ENCODE results near the gene CD2BP2. TPM values are rescaled to one million over a fixed set of nuclear protein-coding genes. Genes with fewer than 3 reads are reported as not detected.
"Not testable (repeated sequence)": the region's sequence is repeated elsewhere in the genome, so short reads cannot be mapped to it uniquely, and the experiment has no call there.

Gene CD2BP2
- total RNA-seq: 29.8 TPM

- peak; percentile 99 for DNase-seq
Observed at GRCh38 chr16:30355144-30355953, at the start of gene CD2BP2. TSS of gene CD2BP2 (minus strand) at chr16:30355308. CDS start at chr16:30354681, 627 bp downstream.

GRCh38 chr16:30401768-30402425 lies 46.8 kb upstream of the CD2BP2 start:
- DNase-seq: no peak

DNA sequence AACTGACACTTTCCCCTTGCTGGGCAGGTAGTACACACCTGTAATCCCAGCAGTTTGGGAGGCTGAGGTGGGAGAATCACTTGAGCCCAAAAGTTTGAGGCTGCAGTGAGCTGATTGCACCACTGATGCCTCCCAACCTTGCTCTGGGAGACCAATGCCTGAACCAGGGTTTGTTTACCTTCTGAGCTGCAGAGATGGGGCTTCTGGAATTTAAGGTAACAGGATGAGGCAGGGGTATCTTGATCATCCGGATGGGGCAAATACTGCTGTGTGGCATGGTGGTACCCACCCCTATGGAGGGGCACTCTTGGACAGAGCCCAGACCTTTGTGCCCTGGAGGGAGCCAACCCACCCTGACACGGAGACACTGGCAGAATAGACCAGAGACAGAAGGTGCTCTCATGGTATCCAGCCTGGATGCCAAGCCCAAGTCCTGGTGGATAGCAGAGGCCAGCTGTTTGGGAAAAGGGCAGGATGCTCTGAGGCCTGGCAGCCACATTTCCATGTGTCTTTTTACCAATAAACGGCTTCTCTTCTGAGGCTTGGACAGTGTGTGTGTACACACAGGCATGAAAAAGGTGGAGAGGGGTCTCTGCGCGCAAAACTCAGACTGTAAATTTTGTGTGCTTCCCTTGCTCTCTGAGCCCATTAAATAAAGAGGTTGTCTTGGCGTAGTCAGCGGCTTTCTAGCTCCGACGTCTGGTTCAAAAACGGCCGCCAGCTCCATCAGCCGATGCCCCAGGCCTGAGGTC lies 44.5 kb upstream of the CD2BP2 start:
- no peak for DNase-seq

DNA sequence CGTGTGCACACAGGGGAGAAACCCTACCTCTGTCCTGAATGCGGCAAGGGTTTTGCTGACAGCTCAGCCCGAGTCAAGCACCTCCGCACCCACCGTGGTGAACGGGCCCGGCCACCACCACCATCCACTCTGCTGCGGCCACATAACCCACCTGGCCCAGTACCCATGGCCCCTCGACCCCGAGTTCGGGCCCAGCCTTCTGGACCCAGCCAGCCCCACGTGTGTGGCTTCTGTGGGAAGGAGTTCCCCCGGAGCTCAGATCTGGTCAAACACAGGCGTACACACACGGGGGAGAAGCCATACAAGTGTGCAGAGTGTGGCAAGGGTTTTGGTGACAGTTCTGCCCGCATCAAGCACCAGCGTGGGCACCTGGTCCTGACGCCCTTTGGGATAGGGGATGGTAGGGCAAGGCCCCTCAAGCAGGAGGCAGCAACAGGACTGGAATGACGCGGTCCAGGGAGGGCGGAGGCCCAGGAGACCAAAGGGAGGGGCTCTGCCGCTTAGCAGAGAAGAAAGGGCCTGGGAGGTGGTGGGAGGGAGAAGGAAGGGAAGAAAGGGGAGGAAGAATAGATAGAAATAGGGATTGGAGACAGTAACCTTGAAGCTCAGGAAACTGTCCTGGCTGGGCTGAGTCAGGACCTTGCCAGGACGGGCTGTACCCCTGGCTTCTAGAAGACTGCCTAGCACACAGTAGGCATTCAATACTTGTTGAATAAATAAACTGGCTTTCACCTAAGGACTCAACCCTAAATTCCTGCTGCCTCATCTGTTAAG lies 43.7 kb upstream of the CD2BP2 start:
- no peak for DNase-seq

GRCh38 chr16:30397776-30398660 lies 42.9 kb upstream of the CD2BP2 start:
- DNase-seq: no peak

GRCh38 chr16:30397056-30397455 lies 41.9 kb upstream of the CD2BP2 start:
- no peak for DNase-seq

GRCh38 chr16:30396627-30397026 lies 41.5 kb upstream of the CD2BP2 start:
- not testable (repeated sequence) for DNase-seq

GRCh38 chr16:30395992-30396585 lies 41.0 kb upstream of the CD2BP2 start:
- DNase-seq: peak; percentile 35

DNA sequence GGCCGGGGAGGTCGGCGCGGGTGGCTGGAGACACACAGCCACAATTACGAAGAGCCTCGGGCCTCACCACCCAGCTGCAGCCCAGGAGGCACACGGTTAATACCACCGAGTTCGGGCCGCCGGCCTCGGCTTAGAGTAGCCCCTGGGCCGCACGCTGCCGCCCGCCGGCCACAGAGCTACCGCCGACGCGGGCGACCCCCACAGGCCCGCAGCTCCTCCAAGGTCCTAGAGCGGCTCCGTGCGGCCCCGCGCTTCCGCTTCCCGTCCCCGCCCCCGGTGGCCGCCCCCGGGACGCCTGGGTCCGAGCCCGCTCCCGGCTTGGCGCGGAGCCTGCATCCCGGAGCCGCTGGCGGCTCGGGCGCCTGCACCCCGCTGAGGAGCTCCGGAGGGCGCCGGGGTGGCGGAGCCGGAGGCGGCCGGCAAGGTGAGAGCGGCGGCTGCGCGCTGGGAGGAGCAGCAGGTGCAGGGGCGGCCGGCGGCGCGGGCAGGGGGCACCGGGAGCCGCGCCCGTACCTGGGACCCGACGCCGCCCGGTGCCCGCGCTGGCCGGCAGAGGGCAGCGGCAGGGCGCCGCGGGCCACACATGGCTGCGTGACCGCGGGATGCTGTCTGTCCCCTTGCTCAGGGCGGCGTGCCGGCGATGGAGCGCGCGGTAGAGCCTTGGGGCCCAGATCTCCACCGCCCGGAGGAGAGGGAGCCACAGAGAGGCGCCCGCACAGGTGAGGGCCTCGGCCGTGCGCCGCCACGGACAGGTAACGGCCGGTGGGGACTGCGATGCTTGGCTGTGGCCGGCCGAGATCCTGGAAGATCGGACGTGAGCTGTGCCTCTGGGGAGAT lies 40.3 kb upstream of the CD2BP2 start, which contains the start of gene ZNF48:
Gene ZNF48 (plus strand): TSS at position 266 of the 837 bp plus-strand sequence. CDS start 375 bp downstream, at position 641.
- DNase-seq: peak; percentile 97

DNA sequence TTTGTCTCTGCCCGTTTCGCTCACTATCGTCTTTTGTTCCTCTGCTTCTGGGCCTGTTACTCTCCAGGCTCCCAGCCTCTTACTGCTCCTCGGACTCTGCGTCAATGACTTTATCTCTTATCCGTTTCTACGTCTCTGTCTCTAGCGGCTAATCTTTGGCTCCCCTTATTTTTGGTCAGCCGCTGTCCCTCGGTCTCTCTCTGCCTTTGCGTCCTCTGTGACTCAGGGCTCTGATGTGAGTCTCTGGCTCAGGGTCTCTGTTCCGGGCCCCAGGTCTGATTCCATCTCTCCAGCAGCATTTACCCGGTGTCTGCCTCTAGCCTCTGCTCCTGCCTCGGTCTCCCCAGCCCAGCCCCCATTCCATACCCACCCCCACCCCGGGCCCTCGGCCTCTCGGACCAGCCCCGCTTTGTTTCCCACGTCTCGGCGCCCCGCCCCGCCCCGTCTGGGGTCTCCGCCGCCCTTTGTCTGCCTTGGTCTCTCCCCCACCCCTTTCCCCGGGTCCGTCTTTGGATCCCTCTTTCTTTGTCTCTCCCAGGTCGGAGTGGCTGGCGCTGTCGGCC lies 39.6 kb upstream of the CD2BP2 start:
- DNase-seq: no peak

DNA sequence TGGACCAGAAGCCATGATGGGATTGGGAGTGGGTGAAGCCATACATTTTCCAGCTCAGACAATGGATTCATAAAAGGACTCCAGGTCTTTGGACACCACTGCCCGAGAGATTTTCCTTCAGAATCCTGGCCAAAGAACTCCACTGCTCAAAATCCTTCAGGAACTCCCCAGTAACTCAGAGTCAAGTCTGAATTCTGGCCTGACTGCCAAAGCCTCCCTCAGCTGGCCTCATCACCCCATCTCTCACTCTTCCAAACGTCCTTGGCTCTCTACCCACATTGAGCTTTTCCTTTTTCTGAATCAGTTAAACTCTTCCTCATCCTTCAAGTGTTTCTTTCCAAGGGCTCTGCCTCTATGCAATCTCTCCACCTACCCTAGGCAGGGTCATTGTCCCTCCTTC lies 28.4 kb upstream of the CD2BP2 start:
- DNase-seq: peak; percentile 62

GRCh38 chr16:30382111-30382881 lies 27.2 kb upstream of the CD2BP2 start, which contains the start of gene SEPTIN1:
TSS of gene SEPTIN1 (minus strand) at chr16:30382561. CDS start at chr16:30382542, 19 bp downstream.
- DNase-seq: no peak

GRCh38 chr16:30381291-30382041 lies 26.4 kb upstream of the CD2BP2 start:
- DNase-seq: peak; percentile 46

GRCh38 chr16:30380803-30381208 lies 25.7 kb upstream of the CD2BP2 start:
- DNase-seq: peak; percentile 62

DNA sequence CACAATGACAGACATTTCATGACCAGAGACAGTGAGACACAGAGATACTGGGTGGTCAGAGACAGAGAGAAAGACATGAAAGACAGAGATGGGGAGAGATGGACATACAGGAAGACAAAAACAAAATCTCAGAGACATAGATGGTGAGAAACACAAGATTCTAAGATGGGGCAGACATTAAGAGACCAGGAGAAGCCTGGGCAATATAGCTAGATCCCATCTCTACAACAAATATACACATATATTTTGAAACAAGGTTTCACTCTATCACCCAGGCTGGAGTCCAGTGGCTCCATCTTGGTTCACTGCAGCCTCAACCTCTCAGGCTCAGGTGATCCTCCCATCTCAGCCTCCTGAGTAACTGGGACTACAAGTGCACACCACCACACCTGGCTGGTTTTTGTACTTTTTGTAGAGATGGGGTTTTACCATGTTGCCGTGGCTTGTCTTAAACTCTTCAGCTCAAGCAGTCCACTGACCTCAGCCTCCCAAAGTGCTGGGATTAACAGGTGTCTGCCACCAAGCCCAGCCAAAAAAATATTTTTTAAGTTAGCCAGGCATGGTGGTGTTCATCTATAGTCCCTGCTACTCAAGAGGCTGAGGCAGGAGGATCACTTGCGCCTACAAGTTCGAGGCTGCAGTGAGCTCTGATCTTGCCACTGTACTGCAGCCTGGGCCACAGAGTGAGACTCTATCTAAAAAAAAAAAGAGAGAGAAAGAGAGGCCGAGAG lies 25.1 kb upstream of the CD2BP2 start:
- DNase-seq: no peak

- DNase-seq: no peak
Observed at GRCh38 chr16:30379158-30379783, 24.2 kb upstream of the CD2BP2 start.
